PFSK-1 (cell line): ENCODE results near the gene NFATC3.

Experiments
- FOXP2 ChIP-seq: optimal IDR thresholded peaks from 2 replicates; pipeline ENCODE3; 2011; ENCODE audit warnings: borderline replicate concordance, control low read depth, inconsistent platforms; ENCODE audit not compliant: insufficient read depth; ENCODE audit errors: extremely low read length, extremely low read depth
- POLR2AphosphoS5 ChIP-seq: IDR thresholded peaks from 2 replicates; pipeline ENCODE4 v1.6.1; 2012; ENCODE audit warnings: low read depth, mild to moderate bottlenecking, control low read depth, low read length, moderate library complexity
- SIN3A ChIP-seq: IDR thresholded peaks from 2 replicates; pipeline ENCODE4 v1.6.1; 2012; ENCODE audit warnings: mild to moderate bottlenecking, low read length, moderate library complexity, borderline replicate concordance; ENCODE audit not compliant: insufficient read depth
- TAF1 ChIP-seq: IDR thresholded peaks from 2 replicates; pipeline ENCODE4 v1.6.1; 2012; ENCODE audit warnings: low read length, control low read depth, borderline replicate concordance; ENCODE audit not compliant: insufficient read depth
- TF ChIP-seq, protein P1 (sequence below), 2 experiments: IDR thresholded peaks; 2 replicates each; pipeline versions ENCODE4 v1.6.1 to v1.8.0; 2011 to 2012; ENCODE audit warnings: low read depth in 2 of 2, low read length in 2 of 2, control low read depth in 1 of 2, inconsistent platforms in 1 of 2, mild to moderate bottlenecking in 1 of 2, moderate library complexity in 1 of 2; ENCODE audit not compliant: insufficient read depth in 1 of 2

Gene NFATC3

DNA sequence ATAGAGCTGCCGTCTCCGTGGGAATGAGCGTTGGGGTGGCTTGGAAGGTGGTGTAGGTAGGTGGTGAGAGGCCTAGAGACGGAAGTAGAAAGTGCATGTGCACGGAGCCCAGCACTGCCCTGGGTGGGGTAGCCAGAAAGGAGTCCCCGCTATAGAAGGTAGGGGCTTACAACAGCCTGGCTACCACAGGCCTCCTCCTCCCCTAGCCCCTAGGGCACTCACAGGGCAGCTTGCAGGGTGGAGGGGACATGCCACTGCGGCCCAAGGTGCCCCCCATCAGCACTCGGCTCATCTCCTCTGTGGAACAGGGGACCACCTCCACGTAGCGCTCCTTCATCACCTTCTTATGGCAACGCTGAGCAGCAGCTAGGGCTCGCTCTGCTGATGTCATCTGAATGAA lies 145.8 kb downstream of the NFATC3 start:
- TF ChIP-seq TAF1: no peak
- TF ChIP-seq, protein P1, sequence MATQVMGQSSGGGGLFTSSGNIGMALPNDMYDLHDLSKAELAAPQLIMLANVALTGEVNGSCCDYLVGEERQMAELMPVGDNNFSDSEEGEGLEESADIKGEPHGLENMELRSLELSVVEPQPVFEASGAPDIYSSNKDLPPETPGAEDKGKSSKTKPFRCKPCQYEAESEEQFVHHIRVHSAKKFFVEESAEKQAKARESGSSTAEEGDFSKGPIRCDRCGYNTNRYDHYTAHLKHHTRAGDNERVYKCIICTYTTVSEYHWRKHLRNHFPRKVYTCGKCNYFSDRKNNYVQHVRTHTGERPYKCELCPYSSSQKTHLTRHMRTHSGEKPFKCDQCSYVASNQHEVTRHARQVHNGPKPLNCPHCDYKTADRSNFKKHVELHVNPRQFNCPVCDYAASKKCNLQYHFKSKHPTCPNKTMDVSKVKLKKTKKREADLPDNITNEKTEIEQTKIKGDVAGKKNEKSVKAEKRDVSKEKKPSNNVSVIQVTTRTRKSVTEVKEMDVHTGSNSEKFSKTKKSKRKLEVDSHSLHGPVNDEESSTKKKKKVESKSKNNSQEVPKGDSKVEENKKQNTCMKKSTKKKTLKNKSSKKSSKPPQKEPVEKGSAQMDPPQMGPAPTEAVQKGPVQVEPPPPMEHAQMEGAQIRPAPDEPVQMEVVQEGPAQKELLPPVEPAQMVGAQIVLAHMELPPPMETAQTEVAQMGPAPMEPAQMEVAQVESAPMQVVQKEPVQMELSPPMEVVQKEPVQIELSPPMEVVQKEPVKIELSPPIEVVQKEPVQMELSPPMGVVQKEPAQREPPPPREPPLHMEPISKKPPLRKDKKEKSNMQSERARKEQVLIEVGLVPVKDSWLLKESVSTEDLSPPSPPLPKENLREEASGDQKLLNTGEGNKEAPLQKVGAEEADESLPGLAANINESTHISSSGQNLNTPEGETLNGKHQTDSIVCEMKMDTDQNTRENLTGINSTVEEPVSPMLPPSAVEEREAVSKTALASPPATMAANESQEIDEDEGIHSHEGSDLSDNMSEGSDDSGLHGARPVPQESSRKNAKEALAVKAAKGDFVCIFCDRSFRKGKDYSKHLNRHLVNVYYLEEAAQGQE (IDR thresholded peaks at IDR 0.05; ENCODE audit: insufficient read depth in 1 of 2, low read depth in 2 of 2, low read length in 2 of 2): no peak
- TF ChIP-seq POLR2AphosphoS5: no peak
- no peak for TF ChIP-seq SIN3A
- TF ChIP-seq FOXP2: no peak

DNA sequence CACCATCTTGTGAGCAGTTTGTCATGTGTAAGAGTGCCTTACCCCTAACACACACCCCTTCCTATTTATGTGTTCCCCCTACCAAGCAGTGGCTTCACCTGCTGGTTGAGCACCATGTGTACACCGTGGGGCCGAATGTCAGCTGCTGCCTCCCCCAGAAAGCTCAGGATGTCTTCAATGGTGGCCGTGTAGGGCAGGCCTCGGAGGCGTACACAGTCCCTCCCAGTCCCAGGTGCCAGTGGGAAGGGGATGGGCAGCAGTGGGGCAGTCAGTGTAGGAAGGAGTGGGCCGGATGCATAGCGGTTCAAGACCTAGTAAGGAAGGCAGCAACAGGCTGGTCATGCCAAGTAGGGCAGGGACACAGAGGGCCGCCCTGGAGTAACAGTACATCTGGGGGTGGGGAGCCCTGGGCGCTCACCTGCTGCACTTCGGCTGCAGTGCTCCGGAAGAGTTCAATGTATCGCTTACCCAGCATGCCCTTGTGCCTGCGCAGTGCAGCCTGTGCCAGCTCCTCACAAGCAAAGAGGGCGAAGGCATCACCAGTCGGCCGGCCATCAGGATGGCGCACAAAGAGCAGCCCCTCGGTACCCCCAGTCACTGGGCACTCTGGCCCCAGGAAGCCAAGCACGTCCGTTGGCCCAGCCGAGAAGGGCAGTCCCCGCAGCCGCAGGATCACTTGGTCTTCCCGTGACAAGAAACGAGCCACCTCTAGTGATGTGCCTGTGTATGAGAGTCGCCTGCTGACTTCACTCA lies 146.4 kb downstream of the NFATC3 start:
- no peak for TF ChIP-seq POLR2AphosphoS5

GRCh38 chr16:68232335-68232734 lies 147.2 kb downstream of the NFATC3 start:
- TF ChIP-seq, protein P1 (IDR thresholded peaks at IDR 0.05; ENCODE audit: insufficient read depth in 1 of 2, low read depth in 2 of 2, low read length in 2 of 2): no peak
- no peak for TF ChIP-seq SIN3A

GRCh38 chr16:68233085-68233834 lies 148.1 kb downstream of the NFATC3 start:
- TF ChIP-seq, protein P1 (IDR thresholded peaks at IDR 0.05; ENCODE audit: insufficient read depth in 1 of 2, low read depth in 2 of 2, low read length in 2 of 2): no peak
- TF ChIP-seq TAF1 (no peak), FOXP2 (no peak), POLR2AphosphoS5 (no peak), SIN3A (no peak)

- TF ChIP-seq FOXP2 (no peak), SIN3A (no peak), POLR2AphosphoS5 (no peak), TAF1 (no peak)
- TF ChIP-seq, protein P1 (IDR thresholded peaks at IDR 0.05; ENCODE audit: insufficient read depth in 1 of 2, low read depth in 2 of 2, low read length in 2 of 2): no peak
Measured at GRCh38 chr16:68233835-68234187, 148.6 kb downstream of the NFATC3 start.
